GM12873 (cell line): ENCODE measurements around the gene PDS5B.

Experiments used
- CTCF ChIP-seq: IDR thresholded peaks from 2 replicates; pipeline ENCODE4 v1.5.1; 2012; ENCODE audit warnings: low read depth, mild to moderate bottlenecking, moderate library complexity, low read length, control low read depth; ENCODE audit not compliant: insufficient read depth; ENCODE audit errors: missing control alignments

PDS5B gene

GRCh38 chr13:32731576-32731975, 145.3 kb downstream of the PDS5B start:
- no peak for TF ChIP-seq CTCF

- TF ChIP-seq CTCF, result no peak
Observed at GRCh38 chr13:32733690-32734089, 147.4 kb downstream of the PDS5B start.

- no peak for TF ChIP-seq CTCF
Observed at GRCh38 chr13:32734511-32734910, 148.3 kb downstream of the PDS5B start.

GRCh38 chr13:32735859-32736258, 149.6 kb downstream of the PDS5B start:
- TF ChIP-seq CTCF, result no peak

GRCh38 chr13:32736648-32737047, 150.4 kb downstream of the PDS5B start:
- TF ChIP-seq CTCF, result no peak

GRCh38 chr13:32737111-32737571, 150.9 kb downstream of the PDS5B start:
- no peak for TF ChIP-seq CTCF

GRCh38 chr13:32737679-32738078, 151.4 kb downstream of the PDS5B start:
- no peak for TF ChIP-seq CTCF
